Esophagus muscularis mucosa (tissue), 4 donors: ENCODE data around the gene GP2.

Experiments used
- EP300 ChIP-seq: sonication (generic); formaldehyde crosslinking; IDR thresholded peaks from one replicate; pipeline ENCODE4 v1.6.1; 2017; ENCODE audit warnings: antibody characterized with exemption
- POLR2AphosphoS5 ChIP-seq, 2 donors: sonication (generic); formaldehyde crosslinking; IDR thresholded peaks; one replicate each; pipeline ENCODE4 v1.6.1; 2017; ENCODE audit warnings: antibody characterized with exemption in 2 of 2
- TF ChIP-seq, protein P1 (sequence below), 3 experiments: fragments of 200-600 bp in 2 of 3; fragments of 450-650 bp in 1 of 3; sonication (generic) in 2 of 3; IDR thresholded peaks; one replicate each; pipeline ENCODE4 v1.5.1; 2017 to 2019; ENCODE audit warnings: antibody characterized with exemption in 3 of 3, mild to moderate bottlenecking in 2 of 3, moderate library complexity in 1 of 3

DNA sequence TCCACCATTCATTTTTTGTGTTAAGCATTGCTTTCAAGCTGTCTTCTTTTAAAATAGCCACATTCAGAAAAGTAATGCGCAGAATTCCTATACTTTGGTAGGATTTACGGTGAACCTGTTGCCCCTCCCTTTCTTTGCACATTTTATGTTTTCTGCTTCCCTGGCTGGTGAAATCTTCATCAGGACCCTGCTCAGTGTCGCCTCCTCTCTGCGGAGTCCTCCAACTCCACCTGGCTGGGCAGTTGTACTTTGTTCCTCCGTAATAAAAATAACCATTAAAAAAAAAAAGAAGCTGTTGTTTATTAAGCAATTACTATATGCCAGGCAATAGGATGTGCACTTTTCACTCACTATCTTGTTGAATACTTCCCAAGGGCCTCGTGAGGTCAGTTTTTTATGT, 22.3 kb upstream of the GP2 start:
- TF ChIP-seq, protein P1, sequence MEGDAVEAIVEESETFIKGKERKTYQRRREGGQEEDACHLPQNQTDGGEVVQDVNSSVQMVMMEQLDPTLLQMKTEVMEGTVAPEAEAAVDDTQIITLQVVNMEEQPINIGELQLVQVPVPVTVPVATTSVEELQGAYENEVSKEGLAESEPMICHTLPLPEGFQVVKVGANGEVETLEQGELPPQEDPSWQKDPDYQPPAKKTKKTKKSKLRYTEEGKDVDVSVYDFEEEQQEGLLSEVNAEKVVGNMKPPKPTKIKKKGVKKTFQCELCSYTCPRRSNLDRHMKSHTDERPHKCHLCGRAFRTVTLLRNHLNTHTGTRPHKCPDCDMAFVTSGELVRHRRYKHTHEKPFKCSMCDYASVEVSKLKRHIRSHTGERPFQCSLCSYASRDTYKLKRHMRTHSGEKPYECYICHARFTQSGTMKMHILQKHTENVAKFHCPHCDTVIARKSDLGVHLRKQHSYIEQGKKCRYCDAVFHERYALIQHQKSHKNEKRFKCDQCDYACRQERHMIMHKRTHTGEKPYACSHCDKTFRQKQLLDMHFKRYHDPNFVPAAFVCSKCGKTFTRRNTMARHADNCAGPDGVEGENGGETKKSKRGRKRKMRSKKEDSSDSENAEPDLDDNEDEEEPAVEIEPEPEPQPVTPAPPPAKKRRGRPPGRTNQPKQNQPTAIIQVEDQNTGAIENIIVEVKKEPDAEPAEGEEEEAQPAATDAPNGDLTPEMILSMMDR (IDR thresholded peaks at IDR 0.05): no peak
- no peak for TF ChIP-seq EP300
- TF ChIP-seq POLR2AphosphoS5 (IDR thresholded peaks at IDR 0.05): no peak
